Liver (tissue), 9 donors: Measurements from ENCODE around the gene NCOA3. TPM values are rescaled to one million over a fixed set of nuclear protein-coding genes. Genes with fewer than 3 reads are reported as not detected.

Experiments used
- DNase-seq: peaks from one replicate; pipeline ENCODE4 v3.0.0-alpha.2; 2017; ENCODE audit warnings: low spot score
- H3K27ac ChIP-seq, 2 donors: one replicate each; pipeline ENCODE4 v1.7.0; 2013; ENCODE audit warnings: inconsistent platforms in 2 of 2, low read length in 2 of 2, control low read depth in 1 of 2, low read depth in 1 of 2, mild to moderate bottlenecking in 1 of 2
- H3K27me3 ChIP-seq, 4 donors: one replicate each; pipeline versions ENCODE4 v1.6.1 to v1.7.0; 2013; ENCODE audit warnings: low read length in 3 of 4, inconsistent platforms in 1 of 4, mild to moderate bottlenecking in 1 of 4, moderate library complexity in 1 of 4; ENCODE audit not compliant: control insufficient read depth in 4 of 4, insufficient read depth in 4 of 4
- H3K36me3 ChIP-seq, 4 donors: one replicate each; pipeline versions ENCODE4 v1.6.1 to v1.7.0; 2013; ENCODE audit warnings: low read length in 3 of 4, mild to moderate bottlenecking in 3 of 4, low read depth in 1 of 4, moderate library complexity in 1 of 4; ENCODE audit not compliant: control insufficient read depth in 4 of 4, insufficient read depth in 3 of 4
- H3K4me1 ChIP-seq, 4 donors: one replicate each; pipeline versions ENCODE4 v1.6.1 to v1.7.0; 2013; ENCODE audit warnings: low read length in 3 of 4, mild to moderate bottlenecking in 3 of 4, moderate library complexity in 1 of 4; ENCODE audit not compliant: control insufficient read depth in 4 of 4, insufficient read depth in 4 of 4
- H3K4me3 ChIP-seq, 3 donors: one replicate each; pipeline versions ENCODE4 v1.6.1 to v1.7.0; 2013; ENCODE audit warnings: low read length in 3 of 3, control low read depth in 1 of 3, low read depth in 1 of 3, mild to moderate bottlenecking in 1 of 3
- H3K9ac ChIP-seq, 2 donors: one replicate each; pipeline ENCODE4 v1.7.0; 2013; ENCODE audit warnings: low read length in 2 of 2, mild to moderate bottlenecking in 2 of 2, moderate library complexity in 2 of 2, control low read depth in 1 of 2, low read depth in 1 of 2
- H3K9me3 ChIP-seq, 4 donors: one replicate each; pipeline versions ENCODE4 v1.6.1 to v1.7.0; 2013; ENCODE audit warnings: low read length in 3 of 4; ENCODE audit not compliant: control insufficient read depth in 4 of 4
- ATF3 ChIP-seq: IDR thresholded peaks from 2 replicates; pipeline ENCODE4 v1.6.1; 2016; ENCODE audit warnings: antibody characterized with exemption
- CTCF ChIP-seq: fragments of 150-350 bp; IDR thresholded peaks from 2 replicates; pipeline ENCODE4 v1.5.1; 2017; ENCODE audit warnings: improper control_type of control experiment, low read depth, low read length; ENCODE audit not compliant: missing input control
- FOXA1 ChIP-seq: IDR thresholded peaks from 2 replicates; pipeline ENCODE4 v1.6.1; 2016; ENCODE audit warnings: antibody characterized with exemption
- FOXA2 ChIP-seq: IDR thresholded peaks from 2 replicates; pipeline ENCODE4 v1.6.1; 2016; ENCODE audit warnings: antibody characterized with exemption
- GABPA ChIP-seq, 2 donors: IDR thresholded peaks in 1 of 2; conservative IDR thresholded peaks in 1 of 2; 2 replicates each; pipeline ENCODE4 v1.6.1; 2016; ENCODE audit warnings: antibody characterized with exemption in 2 of 2, mild to moderate bottlenecking in 1 of 2, moderate library complexity in 1 of 2
- HNF4A ChIP-seq, 2 donors: conservative IDR thresholded peaks; 2 replicates each; pipeline ENCODE4 v1.6.1; 2016; ENCODE audit warnings: antibody characterized with exemption in 2 of 2, mild to moderate bottlenecking in 2 of 2
- HNF4G ChIP-seq: IDR thresholded peaks from 2 replicates; pipeline ENCODE4 v1.6.1; 2016; ENCODE audit warnings: antibody characterized with exemption
- JUND ChIP-seq, 2 donors: IDR thresholded peaks; 2 replicates each; pipeline ENCODE4 v1.6.1; 2016; ENCODE audit warnings: antibody characterized with exemption in 2 of 2
- NR2F2 ChIP-seq: IDR thresholded peaks from 2 replicates; pipeline ENCODE4 v1.6.1; 2016; ENCODE audit warnings: antibody characterized with exemption
- RAD21 ChIP-seq, 2 donors: IDR thresholded peaks; 2 replicates each; pipeline ENCODE4 v1.6.1; 2016; ENCODE audit warnings: antibody characterized with exemption in 2 of 2, mild to moderate bottlenecking in 2 of 2
- REST ChIP-seq: IDR thresholded peaks from 2 replicates; pipeline ENCODE4 v1.6.1; 2016; ENCODE audit warnings: antibody characterized with exemption, mild to moderate bottlenecking
- RXRA ChIP-seq, 2 donors: IDR thresholded peaks; 2 replicates each; pipeline ENCODE4 v1.6.1; 2017 to 2018; ENCODE audit warnings: antibody characterized with exemption in 2 of 2, mild to moderate bottlenecking in 1 of 2
- SP1 ChIP-seq: IDR thresholded peaks from 2 replicates; pipeline ENCODE4 v1.6.1; 2018; ENCODE audit warnings: antibody characterized with exemption, mild to moderate bottlenecking
- TAF1 ChIP-seq: conservative IDR thresholded peaks from 2 replicates; pipeline ENCODE4 v1.6.1; 2016; ENCODE audit warnings: antibody characterized with exemption, mild to moderate bottlenecking
- YY1 ChIP-seq: IDR thresholded peaks from 2 replicates; pipeline ENCODE4 v1.6.1; 2016; ENCODE audit warnings: antibody characterized with exemption, mild to moderate bottlenecking
- ZBTB33 ChIP-seq: IDR thresholded peaks from 2 replicates; pipeline ENCODE4 v1.6.1; 2016; ENCODE audit warnings: antibody characterized with exemption
- WGBS: extraction: QIAGEN DNeasy Blood & Tissue Kit; methylation state at CpG from one replicate; pipeline ENCODE4 v1.1.7; 2013; 5-methylcytosine and 5-hydroxymethylcytosine counted together
- polyA plus RNA-seq, 2 donors: library from polyadenylated mRNA; stranded (reverse) in 1 of 2; unstranded in 1 of 2; fragments of 200-250 nt in 1 of 2; fragments of >200 nt in 1 of 2; fragmentation: Nextera tagmentation in 1 of 2; extraction: Ambion mirVana in 1 of 2; gene quantifications; one replicate each; pipeline versions ENCODE4 v1.2.1 to v1.2.3, GENCODE V29; 2013 to 2015
- total RNA-seq, 2 donors: library from RNA; depleted of rRNA; stranded (reverse); fragments of >200 nt; gene quantifications; one replicate each; pipeline ENCODE4 v1.2.3, GENCODE V29; 2014
- donor health status: healthy.
- donor health status: healthy.
- donor health status: healthy.
- donor health status: healthy.
- donor health status: healthy.

The NCOA3 gene
- total and polyA plus RNA-seq, 4 donors, result 3.8 to 18.2 (median 8.9) TPM

- TF ChIP-seq HNF4G (no peak), RXRA (IDR thresholded peaks at IDR 0.05) (no peak), NR2F2 (no peak), HNF4A (conservative IDR thresholded peaks at IDR 0.05) (no peak), ATF3 (no peak), SP1 (no peak), ZBTB33 (no peak), TAF1 (no peak), FOXA2 (no peak), RAD21 (IDR thresholded peaks at IDR 0.05) (no peak), YY1 (no peak), REST (no peak)
- Histone ChIP-seq H3K36me3 (no peaks in the 10 kb centered on the region), H3K9me3 (no peaks in the 10 kb centered on the region), H3K27ac (no peak overlapping the region), H3K9ac (no peak overlapping the region), H3K27me3 (no peaks in the 10 kb centered on the region), H3K4me3 (no peak overlapping the region), H3K4me1 (peaks cover 6 to 15% (median 13%) of the 10 kb centered on the region in 4 donors)
- DNase-seq, result no peak
- WGBS, result 96% methylated on average over 1 of the region's 1 CpG
Measured at GRCh38 chr20:47496118-47496517, 5.6 kb upstream of the NCOA3 start.

- Histone ChIP-seq H3K4me3 (no peak overlapping the region), H3K4me1 (peaks cover 3 to 23% (median 16%) of the 10 kb centered on the region in 4 donors), H3K27ac (no peak overlapping the region), H3K9me3 (no peaks in the 10 kb centered on the region), H3K9ac (no peak overlapping the region), H3K27me3 (no peaks in the 10 kb centered on the region), H3K36me3 (no peaks in the 10 kb centered on the region)
- 97% methylated on average over 6 of the region's 6 CpGs for WGBS
- TF ChIP-seq NR2F2 (no peak), SP1 (no peak), ZBTB33 (no peak), CTCF (no peak), GABPA (IDR thresholded peaks at IDR 0.05 in 1 of 2, conservative IDR thresholded peaks at IDR 0.05 in 1 of 2) (no peak), FOXA1 (no peak), YY1 (no peak), RAD21 (IDR thresholded peaks at IDR 0.05) (no peak), RXRA (IDR thresholded peaks at IDR 0.05) (no peak), HNF4G (no peak), TAF1 (no peak), JUND (IDR thresholded peaks at IDR 0.05) (no peak)
- no peak for DNase-seq
Measured at GRCh38 chr20:47498606-47499005, 3.1 kb upstream of the NCOA3 start.
